D721Med (cell line): ENCODE data around the gene C22orf39.

ENCODE experiments used
- DNase-seq: peaks from one replicate; pipeline ENCODE4 v3.0.0; 2011; ENCODE audit warnings: low spot score; ENCODE audit not compliant: insufficient read length
- FAIRE-seq: peaks from 2 replicates; lab custom pipeline; 2011; peaks lifted over from hg19 to GRCh38; lab: Jason Lieb, UNC
- TF ChIP-seq, protein P1 (sequence below): IDR thresholded peaks from 2 replicates; pipeline ENCODE4 v1.5.1; 2012; ENCODE audit warnings: mild to moderate bottlenecking, control low read depth; ENCODE audit not compliant: insufficient read depth; ENCODE audit errors: missing control alignments

C22orf39 gene

DNA sequence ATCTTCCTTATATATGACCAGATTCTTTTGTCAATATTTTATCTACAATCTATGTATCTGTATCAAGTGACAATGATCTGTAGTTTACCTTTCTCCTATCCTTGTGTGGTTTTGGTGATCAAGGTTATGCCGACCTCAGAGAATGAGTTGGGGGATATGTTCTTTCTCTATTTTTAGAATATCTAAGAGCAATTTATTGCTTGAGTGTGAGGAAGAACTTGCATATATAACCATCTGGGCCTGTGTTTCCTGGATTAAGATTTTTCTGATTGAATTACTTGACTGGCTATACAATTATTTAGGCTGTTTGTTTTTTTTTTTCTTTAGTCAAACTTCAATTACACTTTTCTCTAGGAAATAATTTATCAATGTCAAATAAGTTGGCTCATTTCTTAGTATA is 14.0 kb upstream of the C22orf39 start:
- TF ChIP-seq, protein P1, sequence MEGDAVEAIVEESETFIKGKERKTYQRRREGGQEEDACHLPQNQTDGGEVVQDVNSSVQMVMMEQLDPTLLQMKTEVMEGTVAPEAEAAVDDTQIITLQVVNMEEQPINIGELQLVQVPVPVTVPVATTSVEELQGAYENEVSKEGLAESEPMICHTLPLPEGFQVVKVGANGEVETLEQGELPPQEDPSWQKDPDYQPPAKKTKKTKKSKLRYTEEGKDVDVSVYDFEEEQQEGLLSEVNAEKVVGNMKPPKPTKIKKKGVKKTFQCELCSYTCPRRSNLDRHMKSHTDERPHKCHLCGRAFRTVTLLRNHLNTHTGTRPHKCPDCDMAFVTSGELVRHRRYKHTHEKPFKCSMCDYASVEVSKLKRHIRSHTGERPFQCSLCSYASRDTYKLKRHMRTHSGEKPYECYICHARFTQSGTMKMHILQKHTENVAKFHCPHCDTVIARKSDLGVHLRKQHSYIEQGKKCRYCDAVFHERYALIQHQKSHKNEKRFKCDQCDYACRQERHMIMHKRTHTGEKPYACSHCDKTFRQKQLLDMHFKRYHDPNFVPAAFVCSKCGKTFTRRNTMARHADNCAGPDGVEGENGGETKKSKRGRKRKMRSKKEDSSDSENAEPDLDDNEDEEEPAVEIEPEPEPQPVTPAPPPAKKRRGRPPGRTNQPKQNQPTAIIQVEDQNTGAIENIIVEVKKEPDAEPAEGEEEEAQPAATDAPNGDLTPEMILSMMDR = no peak
- DNase-seq = no peak
- FAIRE-seq = no peak

DNA sequence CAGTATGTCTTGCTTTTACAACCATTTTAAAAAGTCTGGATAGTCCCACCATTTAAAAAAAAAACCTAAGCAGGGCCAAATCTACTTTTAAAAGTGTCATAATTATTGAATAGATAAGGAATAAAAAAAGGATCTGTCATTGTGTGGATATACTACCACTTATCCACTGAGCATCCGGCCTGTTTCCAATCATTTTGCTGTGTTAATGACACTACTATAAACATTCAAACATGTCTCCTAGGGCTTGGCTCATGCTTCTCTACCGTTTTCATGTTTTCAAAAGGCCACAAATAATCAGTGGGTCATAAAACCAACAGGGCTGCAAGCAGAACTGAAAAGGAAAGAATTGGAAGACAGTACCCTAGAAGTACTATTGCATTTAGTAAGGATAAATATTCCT is 12.5 kb upstream of the C22orf39 start:
- FAIRE-seq = no peak

DNA sequence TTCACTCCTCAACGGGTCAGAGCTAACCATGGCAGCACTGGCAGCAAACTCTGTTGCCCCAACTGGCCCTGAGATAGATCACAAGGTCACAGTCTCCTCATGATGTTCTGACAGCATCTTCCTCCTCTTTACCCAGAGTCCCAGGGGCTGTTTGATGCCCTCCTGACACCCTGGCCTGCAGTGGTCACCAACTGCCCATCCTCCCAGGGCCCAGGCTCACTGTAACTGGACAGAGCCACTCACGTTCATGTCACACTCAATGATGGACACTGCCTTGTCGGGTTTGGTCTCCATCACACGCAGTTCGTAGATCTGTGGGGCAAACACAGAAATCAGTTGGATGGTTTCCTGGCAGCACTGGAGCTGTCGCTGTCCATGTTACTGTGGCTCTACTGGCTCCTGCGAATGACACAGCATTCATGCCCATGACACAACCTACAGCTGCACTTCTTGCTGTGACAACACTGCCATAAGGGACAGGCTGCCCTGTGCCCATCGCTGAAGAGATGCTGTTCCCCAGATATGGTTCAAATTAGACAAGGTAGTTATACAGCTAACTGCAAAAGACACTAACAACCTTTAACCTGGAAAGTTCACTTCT is 10.4 kb upstream of the C22orf39 start:
- DNase-seq = no peak
- no peak for FAIRE-seq
- TF ChIP-seq, protein P1 = no peak

More for the DNA sequence above, 12.5 kb upstream of the C22orf39 start:
- no peak for DNase-seq
- TF ChIP-seq, protein P1 = no peak

DNA sequence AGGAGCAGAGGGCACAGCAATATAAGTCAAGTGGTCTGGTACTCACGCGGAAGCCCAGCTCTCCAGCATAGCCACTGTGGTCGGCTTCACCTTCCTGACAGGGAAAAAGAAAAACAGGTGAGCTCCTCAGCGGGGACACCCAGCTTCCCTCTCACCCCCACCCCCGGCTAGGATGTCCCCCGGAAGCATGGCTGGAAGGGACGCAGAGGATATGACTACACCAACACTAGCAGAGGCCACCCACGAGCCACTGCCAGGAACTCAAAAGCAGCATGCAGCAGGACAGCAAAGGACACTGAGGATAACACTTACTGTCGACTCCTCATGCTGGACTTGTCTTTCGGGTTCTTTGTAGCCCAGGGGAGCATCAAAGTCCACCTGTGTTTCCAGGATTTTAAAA is 9.0 kb upstream of the C22orf39 start:
- FAIRE-seq (no peak), DNase-seq (no peak)
- TF ChIP-seq, protein P1 = no peak

DNA sequence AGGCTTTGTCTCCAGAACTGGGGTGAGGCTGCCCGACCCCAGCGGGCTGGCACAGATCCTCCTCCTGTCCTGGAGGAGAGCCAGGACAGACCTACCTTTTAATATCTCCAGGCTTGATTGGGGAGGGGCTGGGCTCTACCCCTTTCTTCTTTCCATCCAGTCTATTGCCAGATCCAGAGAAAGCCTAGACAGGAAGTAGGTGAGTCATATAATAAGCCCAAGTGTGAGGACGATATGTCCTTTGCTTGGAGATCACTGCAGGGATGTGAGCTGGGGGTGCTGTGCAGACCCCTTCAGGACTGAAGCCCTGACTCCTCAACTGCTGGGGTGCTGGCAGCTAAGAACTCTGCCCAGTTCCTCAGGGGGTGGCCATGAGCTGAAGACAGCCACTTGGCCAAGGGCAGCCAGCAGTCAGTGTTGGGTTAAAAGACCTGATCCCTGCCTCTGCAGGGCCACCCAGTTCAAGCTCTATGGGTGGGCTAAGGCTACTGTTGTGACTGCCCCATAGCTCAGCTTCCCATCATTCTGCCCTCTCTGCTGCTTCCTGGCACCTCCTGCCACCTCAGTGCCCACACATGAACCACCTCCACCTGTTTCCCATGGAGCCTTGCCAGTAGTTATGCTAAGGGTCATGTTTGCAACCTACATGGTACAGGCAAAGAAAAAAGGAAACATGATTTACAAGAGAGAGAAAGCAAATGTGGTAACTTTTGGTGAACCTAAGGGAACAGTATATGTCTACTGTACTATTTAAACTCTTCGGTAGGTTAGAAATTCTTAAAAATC is 8.3 kb upstream of the C22orf39 start:
- DNase-seq (no peak), FAIRE-seq (no peak)
- TF ChIP-seq, protein P1 = no peak

DNA sequence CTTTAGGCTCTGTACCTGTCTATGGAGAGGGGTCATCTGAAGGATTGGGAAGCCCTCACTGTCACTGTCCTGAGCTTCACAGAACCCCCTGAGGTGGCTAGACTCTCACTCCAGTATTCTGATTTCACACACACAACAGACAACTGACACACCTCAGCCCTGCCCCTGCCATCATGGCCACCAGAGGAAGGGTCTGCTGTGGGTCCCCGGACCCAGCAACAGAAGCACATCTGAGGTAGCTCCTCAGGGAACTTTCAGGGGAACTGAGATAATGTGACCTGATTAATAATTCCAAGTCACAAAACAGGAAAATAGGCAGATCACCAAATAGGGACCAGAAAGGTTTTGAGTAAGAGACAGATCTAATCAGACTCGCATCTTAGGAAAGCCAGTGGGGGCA is 7.5 kb upstream of the C22orf39 start:
- TF ChIP-seq, protein P1 = no peak
- FAIRE-seq (no peak), DNase-seq (no peak)

DNA sequence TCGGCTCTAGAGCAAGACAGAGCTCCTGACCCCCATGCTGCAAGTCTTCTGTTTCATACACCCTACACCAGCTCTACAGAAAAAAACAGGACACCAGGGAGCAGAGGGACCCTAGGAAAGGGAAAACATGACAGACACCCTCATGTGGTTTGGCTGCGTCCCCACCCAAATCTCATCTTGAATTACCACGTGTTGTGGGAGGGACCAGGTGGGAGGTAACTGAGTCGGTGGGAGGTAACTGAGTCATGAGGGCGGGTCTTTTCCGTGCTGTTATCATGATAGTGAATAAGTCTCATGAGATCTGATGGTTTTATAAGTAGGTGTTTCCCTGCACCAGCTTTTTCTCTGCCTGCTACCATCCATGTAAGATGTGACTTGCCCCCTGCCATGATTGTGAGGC is 6.6 kb upstream of the C22orf39 start:
- DNase-seq (no peak), FAIRE-seq (no peak)
- TF ChIP-seq, protein P1 = no peak
